HG03064 (cell line): ENCODE data around the gene SPC25.

Experiments
- ATAC-seq: cut with Tn5 transposase; IDR thresholded peaks from one replicate; pipeline ENCODE4 v1.9.1; 2021; ENCODE audit warnings: low read depth; ENCODE audit not compliant: unreplicated experiment

SPC25 gene

GRCh38 chr2:168849610-168850009, 40.6 kb downstream of the SPC25 start:
- no peak for ATAC-seq

- ATAC-seq = no peak
Observed at GRCh38 chr2:168848225-168848624, 42.0 kb downstream of the SPC25 start.

GRCh38 chr2:168843253-168843652, 47.0 kb downstream of the SPC25 start:
- ATAC-seq = no peak

- ATAC-seq = no peak
Observed at GRCh38 chr2:168841445-168841844, 48.8 kb downstream of the SPC25 start.

GRCh38 chr2:168835969-168836368, 54.3 kb downstream of the SPC25 start:
- no peak for ATAC-seq

GRCh38 chr2:168831662-168832061, 58.6 kb downstream of the SPC25 start:
- ATAC-seq = no peak

GRCh38 chr2:168830958-168831357, 59.3 kb downstream of the SPC25 start:
- no peak for ATAC-seq

GRCh38 chr2:168825126-168825525, 65.1 kb downstream of the SPC25 start:
- ATAC-seq = no peak

GRCh38 chr2:168821992-168822391, 68.2 kb downstream of the SPC25 start:
- ATAC-seq = no peak

GRCh38 chr2:168821577-168821976, 68.7 kb downstream of the SPC25 start:
- no peak for ATAC-seq
